GM19099 (cell line): ENCODE measurements around the gene MPHOSPH10.

Experiments used
- POLR2A ChIP-seq: IDR thresholded peaks from 3 replicates; pipeline ENCODE4 v1.6.1; 2011; ENCODE audit warnings: low read depth; ENCODE audit not compliant: insufficient read length; ENCODE audit errors: extremely low read depth

Gene MPHOSPH10, protein sequence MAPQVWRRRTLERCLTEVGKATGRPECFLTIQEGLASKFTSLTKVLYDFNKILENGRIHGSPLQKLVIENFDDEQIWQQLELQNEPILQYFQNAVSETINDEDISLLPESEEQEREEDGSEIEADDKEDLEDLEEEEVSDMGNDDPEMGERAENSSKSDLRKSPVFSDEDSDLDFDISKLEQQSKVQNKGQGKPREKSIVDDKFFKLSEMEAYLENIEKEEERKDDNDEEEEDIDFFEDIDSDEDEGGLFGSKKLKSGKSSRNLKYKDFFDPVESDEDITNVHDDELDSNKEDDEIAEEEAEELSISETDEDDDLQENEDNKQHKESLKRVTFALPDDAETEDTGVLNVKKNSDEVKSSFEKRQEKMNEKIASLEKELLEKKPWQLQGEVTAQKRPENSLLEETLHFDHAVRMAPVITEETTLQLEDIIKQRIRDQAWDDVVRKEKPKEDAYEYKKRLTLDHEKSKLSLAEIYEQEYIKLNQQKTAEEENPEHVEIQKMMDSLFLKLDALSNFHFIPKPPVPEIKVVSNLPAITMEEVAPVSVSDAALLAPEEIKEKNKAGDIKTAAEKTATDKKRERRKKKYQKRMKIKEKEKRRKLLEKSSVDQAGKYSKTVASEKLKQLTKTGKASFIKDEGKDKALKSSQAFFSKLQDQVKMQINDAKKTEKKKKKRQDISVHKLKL

DNA sequence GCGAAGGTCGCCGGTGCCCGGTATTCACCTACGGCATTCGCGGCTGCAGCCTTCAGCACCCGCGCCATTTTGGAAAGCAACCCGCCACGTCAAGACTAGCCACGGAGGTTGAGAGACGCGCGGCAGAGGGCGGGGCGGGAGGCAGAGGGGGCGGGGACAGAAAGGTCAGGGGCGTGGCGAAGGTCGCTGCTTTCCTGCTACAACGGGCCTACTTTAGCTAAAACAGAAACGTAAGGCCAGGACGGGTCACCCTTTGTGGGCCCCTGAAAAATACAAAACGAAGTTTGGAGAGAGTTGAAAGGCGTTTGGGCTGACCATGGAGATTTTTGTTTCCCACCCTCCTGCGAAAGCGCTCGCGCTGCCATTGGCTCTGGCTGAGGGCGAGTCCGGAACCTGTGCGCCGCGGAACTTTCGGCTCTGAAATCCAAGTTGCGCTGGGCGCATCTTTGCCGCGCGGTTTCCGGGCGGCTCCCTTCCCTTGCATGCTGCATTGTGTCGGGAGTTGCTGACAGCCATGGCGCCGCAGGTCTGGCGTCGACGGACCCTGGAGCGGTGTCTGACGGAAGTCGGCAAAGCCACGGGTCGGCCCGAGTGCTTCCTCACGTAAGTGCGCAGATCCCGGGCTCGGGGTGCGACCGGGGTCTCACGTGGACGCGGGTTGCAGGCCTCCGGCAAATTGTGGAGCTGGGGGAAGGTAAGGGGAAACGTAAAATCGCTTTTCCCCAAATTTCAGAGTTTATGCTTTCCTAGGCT is at the start of gene MPHOSPH10, which contains the start of gene MCEE:
MPHOSPH10 (plus strand) TSS at position 483 of the 753 bp plus-strand sequence; CDS start at position 515, 32 bp downstream.
MCEE (minus strand) TSS at position 78 of the 753 bp plus-strand sequence; CDS start at position 68, 10 bp downstream.
- peak; percentile 78 for TF ChIP-seq POLR2A

DNA sequence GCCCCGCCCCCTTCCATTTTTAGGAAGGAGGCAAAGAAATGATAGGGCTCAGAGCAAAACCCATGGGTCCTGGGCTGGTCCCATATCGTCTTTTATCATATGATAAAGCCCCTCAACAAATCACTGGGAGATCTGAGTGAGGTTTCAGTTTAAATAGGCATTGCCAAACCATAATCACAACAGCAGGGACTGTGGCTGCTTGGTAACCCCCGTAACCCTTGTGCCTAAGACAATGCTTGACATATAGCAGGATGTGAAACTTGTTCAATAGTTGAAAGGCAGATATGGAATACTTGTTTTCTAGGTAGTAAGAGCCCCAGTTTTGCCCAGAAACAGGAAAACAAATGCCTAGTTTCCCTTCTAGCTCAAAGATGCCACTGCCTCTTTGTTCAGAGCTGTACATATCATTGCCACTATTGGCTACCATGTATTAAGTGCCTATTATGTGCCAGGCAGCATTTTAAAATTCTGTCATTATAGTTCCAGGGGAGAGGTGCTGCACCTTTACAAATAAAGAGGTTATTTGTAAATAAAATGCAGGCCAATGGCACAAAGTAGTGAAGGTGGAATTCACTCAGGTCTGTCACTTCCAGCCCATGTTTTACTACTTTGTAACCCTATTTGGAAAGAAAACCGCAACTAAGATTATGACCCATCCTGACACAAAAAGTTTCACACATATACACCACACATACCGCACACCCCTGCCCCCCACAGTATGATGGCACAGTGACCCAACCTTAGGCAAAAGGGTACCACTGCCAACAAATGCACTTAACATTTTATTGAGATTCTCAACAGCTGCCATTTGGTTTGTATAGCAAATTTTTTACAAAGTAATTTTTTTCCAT is 47.8 kb upstream of the MPHOSPH10 start:
- no peak for TF ChIP-seq POLR2A

DNA sequence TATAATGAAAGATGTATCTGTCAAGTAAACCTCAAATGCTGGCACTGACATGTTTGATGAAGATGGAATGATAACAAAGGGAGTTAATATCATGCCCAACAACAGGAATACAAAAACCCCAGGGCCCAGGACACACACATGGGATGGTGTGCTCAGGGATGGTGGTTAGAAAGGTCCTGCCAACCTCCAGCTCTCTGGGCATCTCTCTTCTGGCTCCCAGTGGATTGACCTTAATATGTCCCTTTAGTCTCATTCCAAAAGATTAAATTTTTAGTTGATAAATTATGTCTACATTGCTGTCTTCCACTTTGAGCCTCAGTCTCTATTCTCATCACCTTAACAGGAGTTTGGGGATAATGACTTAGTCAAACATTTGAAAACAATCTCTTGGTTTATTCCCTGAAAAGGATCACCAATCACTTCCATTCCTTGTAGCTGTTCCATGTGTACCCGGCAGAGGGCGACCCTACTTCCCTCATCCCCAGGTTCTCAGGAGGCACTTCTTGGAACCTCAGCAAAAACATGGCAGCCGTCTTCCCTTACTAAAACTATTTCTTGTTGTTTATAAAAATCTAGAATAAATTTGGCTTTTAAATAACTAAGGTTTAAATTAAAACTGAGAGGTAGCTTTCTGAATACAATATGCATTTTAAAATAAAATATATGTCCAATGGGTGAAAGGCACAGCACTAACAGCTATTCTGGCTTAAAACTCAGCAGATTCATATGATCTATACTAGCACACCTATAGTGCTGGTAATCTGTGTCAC is 30.1 kb upstream of the MPHOSPH10 start:
- no peak for TF ChIP-seq POLR2A

DNA sequence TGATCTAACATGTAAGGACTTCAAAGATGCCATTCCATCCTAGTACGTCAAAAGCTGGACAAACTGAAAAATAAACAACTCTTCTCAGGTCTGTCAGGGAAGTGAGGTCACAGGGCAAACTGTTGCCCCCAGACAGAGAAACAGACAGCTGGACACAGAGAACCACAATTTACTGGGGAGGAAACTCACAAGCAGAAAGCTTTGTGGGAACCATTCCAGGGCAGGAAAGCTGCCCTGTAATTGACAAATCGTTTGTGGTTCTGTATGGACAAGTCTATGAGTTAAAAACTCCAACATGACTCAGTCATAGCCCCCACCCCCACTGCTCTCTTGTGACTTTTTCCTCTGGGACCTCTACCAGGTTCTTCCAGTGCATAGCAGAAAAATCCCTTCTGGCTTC is 28.8 kb upstream of the MPHOSPH10 start:
- no peak for TF ChIP-seq POLR2A

DNA sequence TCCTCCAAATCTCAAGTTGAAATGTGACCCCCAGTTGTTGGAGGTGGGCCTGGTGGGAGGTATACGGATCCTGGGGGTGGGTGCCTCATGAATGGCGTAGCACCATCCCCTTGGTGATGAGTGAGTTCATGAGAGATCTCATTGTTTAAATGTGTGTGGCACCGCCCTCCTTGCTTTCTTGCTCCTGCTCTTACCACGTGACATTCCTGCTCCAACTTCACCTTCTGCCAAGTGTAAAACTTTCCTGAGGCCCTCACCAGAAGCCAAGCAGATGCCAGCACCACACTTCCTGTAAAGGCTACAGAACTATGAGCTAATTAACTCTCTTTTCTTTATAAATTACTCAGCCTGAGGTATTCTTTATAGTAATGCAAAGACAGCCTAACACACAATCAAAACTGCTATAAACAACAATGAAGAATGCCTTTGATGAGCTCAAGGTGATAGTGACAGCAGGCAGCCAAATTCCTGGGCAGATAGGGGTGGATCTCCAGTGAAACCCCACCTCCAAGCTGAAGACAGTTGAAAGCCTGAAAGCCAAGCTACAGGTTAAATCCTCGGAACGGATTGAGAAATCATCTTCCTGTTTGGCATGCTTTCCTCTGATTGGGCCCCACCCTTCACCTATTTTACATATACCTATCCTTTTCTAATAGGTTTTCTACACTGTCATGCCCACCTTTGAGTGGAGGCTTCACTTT is 27.3 kb upstream of the MPHOSPH10 start:
- TF ChIP-seq POLR2A, result no peak

DNA sequence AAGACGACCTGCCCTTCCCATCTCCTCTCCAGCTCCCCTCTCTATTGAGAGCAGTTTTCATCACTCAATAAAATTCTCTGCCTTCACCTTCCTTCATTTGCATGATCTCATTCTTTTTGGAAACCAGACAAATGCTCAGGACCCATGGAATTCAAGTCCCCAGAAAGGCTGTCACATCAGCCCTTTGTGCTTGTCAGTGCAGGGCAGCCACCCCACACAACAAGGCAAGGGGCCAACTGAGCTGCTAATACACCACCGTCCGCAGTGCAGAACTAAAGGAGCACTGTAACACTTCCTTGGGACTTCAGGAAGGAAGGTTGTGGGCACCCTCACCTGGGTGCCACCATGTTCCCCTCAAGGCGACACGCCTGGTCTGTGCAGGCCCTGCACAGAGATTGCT is 26.6 kb upstream of the MPHOSPH10 start:
- TF ChIP-seq POLR2A, result no peak

DNA sequence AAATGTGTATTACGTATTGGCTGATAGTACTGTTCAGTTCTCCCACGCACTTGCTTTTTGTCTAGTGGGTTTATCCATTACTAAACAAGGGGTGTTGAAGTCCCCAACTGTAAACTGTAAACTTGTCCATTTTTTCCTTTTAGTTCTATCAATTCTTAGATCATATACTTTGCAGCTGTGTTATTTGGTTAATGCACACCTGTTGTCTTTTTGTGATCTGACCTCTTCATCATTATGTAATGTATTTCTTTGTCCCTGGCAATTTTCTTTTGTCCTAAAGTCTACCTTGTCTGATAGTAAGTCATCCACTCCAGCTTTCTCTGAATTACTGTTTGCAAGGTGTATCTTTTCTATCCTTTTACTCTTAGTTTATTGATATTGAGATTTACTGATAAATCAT is 22.3 kb upstream of the MPHOSPH10 start:
- TF ChIP-seq POLR2A, result no peak

DNA sequence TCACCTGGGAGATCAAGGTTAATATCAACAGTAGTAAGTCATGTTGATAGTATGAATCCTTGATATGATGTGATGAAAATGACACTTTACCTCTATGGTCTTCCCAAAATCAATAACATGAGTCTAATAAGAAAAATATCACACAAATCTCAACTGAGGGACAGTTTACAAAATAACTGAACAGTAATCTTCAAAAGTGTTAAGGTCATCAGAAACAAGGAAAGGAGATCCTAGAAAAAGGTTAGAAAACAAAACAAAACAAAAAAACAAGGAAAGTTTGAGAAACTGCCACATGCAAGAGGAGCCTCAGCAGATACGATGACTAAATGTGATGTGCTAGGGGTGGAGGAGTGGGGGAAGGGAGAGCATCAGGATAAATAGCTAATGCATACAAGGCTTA is 16.6 kb upstream of the MPHOSPH10 start:
- TF ChIP-seq POLR2A, result no peak

DNA sequence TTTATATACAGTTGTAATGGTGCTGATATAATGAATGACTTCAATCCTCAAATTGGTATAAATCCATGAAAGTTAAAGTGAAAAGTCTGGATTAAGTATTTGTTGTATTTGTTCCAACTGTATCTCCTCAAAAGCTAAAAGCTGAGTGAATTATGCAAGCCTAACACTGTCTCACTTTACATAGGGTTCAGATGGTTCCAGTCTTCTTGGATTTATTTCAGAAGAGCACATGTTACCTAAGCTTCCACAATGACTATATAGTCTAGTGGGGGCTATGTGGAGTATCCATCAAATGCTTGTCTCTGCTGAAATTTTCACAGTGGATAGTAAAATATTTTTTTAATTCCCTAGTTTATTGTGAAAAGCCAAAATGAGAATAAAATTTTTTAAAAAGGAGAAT is 13.4 kb upstream of the MPHOSPH10 start:
- no peak for TF ChIP-seq POLR2A

DNA sequence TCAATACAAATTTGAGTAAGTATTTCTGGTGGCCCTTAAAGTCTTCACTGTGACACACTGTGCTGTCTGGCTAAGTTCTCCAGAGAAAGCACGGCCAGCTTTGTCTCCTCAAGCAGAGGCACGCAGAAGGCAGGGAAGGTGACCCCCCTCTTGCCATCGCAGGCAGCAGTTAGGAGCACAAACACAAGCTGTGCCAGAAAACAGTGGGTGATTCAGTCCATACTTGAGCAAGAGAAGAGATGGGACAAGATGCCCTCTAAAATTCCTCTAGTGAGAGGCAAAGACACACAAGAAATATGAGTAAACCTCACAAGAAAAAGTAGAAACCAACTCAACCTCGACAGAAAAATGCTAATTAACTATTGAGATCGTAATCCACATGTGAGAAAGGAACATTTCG is 10.2 kb upstream of the MPHOSPH10 start:
- no peak for TF ChIP-seq POLR2A

DNA sequence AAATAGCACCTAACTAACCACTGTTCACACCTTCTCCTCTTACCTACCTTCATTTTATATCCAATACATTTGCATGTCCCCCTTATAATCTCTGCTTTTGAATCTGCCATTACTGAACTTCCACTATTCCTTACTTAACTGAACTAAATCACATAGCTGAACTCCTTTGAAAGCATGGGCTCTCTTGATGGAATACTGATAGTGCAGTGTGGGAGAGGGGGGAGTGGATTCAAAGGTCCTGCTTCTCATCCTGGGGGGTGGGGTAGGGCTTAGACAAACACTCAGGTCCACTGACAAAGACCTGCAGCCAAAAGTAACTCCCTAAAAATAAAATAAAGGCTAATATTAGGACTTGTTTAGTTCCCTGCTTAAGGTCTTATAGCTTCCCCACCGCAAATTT is 9.0 kb upstream of the MPHOSPH10 start:
- TF ChIP-seq POLR2A, result no peak

DNA sequence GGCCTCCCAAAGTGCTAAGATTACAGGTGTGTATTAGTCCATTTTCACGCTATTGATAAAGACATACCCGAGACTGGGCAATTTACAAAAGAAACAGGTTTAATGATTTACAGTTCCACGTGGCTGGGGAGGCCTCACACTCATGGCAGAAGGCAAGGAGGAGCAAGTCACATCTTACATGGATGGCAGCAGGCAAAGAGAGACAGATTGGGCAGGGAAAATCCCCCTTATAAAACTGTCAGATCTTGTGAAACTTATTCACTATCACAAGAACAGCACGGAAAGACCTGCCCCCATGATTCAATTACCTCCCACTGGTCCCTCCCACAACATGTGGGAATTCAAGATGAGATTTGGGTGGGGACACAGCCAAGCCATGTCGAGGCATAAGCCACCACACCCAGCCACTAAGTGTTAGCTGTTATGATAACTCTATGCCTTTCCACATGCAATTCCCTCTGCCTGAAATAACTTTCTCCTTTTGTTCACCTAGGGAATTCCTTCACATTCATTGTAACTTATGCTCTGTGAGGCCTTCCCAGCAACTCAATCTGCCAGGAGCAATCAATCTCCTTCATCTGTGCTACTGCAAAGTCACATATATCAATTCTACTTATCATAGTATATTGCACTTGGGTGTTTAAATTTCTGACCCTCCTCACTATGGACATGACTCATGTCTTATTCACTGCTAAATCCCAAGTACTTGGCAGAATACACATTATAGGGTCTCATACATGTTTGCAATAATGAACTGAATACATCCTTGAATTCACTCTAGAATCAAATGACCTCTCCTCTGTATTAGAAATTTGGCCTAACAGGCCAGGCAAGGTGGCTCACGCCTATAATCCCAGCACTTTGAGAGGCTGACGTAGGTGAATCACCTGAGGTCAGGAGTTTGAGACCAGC is 7.8 kb upstream of the MPHOSPH10 start:
- TF ChIP-seq POLR2A, result no peak
